GM12865 (cell line): ENCODE results near the gene TLX1.

Source experiments
- DNase-seq: peaks from one replicate; pipeline ENCODE4 v3.0.0; 2010; ENCODE audit warnings: low read depth
- H3K4me3 ChIP-seq: 2 replicates; pipeline ENCODE4 v1.5.1; 2011; ENCODE audit warnings: mild to moderate bottlenecking, low read depth, low read length, control low read depth
- TF ChIP-seq, protein P1 (sequence below): IDR thresholded peaks from 2 replicates; pipeline ENCODE4 v1.5.1; 2011; ENCODE audit warnings: low read length, control low read depth, low read depth, inconsistent platforms; ENCODE audit not compliant: insufficient read depth; ENCODE audit errors: missing control alignments

The TLX1 gene

DNA sequence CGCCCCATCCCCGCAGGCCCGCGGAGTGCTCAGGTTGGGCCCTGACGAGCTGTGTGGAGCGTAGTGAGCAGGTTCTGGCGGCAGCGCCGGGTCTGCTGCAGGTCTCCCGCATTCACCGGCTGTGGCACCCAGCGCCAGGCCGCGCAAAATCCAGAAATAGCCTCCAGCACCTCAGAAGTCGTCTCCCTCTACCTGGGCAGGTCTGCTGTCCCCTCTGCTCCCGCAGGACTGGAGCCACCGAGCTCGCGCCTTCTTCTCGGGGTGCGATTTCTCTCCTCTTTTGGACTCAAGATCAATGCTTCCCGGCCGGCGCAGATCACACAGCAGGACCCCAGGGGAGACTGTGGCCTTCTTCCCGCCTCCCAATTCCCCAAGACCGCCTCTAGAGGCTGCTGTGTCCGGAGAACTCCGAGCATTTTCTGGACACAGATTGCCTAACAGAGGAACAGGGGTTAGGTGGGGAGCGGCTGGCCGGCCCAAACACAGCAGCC lies 8.4 kb downstream of the TLX1 start:
- no peak for DNase-seq

DNA sequence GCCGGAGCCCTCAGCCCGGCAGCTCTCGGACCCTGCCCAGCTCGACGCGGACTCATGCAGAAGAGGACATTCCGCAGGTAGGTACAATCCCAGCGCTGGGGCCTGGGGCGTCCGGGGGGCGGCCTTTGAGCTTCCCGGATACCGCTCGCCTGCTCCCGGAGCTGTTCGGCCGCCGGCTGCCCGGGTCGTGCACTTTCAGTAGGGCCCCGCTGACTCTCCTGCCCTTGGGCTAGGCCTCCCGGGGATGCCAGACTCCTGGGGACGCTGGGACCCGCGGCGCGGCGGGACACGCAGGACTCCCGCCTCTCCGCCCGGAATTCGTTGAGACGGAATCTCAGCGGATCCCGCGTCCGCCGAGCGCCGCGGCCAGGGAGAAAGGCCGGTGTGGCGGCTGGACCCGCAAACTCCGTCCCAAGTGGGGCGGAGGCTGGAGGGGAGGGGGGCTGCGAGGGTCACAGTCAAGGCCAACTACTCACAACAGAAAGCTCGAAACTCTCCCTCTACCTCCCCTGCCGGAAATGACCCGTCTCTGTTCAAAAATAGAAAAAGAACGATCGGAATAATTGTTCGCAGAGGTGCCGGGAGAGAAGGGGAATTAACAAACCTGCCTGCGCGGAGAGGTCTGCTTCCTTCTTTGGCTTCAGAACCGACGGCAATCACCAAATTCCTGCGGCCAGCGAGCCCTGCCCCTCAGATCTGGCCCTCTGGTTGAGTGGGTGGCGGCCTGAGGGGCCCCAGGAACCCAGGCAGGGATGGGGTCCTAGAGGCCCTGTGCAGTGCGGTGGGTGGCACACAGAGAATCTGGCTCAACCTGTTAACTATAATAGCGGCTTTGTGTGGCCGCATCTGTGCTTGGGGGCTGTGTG lies 9.2 kb downstream of the TLX1 start:
- no peak overlapping the region for H3K4me3 ChIP-seq
- no peak for DNase-seq
- TF ChIP-seq, protein P1, sequence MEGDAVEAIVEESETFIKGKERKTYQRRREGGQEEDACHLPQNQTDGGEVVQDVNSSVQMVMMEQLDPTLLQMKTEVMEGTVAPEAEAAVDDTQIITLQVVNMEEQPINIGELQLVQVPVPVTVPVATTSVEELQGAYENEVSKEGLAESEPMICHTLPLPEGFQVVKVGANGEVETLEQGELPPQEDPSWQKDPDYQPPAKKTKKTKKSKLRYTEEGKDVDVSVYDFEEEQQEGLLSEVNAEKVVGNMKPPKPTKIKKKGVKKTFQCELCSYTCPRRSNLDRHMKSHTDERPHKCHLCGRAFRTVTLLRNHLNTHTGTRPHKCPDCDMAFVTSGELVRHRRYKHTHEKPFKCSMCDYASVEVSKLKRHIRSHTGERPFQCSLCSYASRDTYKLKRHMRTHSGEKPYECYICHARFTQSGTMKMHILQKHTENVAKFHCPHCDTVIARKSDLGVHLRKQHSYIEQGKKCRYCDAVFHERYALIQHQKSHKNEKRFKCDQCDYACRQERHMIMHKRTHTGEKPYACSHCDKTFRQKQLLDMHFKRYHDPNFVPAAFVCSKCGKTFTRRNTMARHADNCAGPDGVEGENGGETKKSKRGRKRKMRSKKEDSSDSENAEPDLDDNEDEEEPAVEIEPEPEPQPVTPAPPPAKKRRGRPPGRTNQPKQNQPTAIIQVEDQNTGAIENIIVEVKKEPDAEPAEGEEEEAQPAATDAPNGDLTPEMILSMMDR = no peak

More for the DNA sequence above, 8.4 kb downstream of the TLX1 start:
- TF ChIP-seq, protein P1 = no peak
- H3K4me3 ChIP-seq = no peak overlapping the region

DNA sequence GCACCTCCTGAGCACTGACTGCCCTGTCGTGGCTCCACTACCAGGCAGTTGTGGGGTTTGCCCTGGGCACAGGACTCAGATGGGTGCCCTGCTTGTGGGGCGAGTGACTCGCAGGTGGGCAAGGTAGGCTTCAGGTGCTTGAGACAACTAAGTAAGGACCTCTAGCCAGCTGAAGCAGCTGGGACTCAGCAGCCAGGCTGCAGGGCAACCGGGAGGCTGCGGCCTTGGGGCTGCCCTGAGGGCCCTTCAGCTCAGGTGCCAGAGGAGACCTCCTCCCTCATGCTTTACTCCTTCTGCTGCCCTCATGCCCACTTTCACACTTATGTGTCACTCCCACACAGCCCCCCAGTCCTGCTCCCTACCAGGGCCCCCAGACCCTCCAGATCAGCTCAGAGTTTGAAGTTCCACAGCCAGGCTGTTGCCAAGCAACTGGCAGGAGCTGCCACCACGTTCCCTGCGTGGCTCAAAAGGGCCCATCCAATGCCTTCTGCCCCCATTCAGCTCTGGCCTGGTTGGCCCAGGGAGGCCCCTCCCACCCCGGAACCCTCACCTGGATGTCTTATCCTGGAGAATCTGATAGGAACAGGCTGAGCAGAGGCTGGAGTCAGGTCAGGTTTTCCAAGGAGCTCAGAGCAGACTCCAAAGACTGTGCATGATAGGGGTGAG lies 10.0 kb downstream of the TLX1 start:
- TF ChIP-seq, protein P1 = no peak
- no peak for DNase-seq
- H3K4me3 ChIP-seq = no peak overlapping the region

DNA sequence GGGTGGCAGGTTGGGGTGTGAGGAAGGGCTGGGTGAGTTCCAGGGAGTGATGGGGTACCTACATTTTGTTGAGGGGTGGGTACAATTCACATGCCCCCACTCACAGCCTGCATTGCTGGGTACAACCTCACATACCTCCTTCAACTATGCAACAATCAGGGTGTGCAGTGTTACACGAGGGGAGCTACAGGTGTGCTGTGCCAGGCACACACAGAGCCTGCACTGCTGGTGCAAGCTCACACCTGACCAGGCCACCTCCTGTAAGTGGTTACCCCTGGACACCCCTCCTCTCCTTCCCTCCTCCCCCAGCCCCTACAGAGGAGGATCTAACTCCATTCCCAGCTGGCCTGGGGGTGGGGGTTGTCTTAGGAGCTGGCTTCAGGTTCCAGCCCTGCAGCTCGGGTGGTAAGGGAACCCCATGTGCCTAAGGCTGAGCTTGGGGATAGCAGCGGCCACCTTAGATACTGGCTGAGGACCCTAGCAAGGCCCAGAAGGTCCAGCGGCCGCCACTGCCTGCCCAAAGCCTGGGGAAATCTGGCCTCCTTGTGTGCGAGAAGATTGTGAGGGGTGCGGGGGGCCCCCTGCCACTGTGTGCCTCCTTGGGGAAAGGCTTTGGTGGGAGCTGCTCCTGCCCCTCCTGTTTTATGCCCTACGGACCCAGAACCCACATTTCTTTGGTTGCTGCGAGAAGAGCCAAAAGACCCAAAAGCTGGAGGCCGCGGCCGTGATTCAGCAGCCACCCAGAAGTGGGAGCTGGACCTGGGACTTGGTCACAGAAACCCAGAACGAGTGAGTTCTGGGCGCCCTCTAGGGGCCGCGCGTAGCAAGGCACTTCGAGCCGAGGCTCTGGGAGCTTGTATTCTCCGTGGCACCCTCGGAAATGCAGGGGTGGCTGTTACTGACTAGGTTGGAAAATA lies 10.8 kb downstream of the TLX1 start:
- TF ChIP-seq, protein P1 = peak; percentile 97
- DNase-seq = peak; percentile 83
- H3K4me3 ChIP-seq = no peak overlapping the region

DNA sequence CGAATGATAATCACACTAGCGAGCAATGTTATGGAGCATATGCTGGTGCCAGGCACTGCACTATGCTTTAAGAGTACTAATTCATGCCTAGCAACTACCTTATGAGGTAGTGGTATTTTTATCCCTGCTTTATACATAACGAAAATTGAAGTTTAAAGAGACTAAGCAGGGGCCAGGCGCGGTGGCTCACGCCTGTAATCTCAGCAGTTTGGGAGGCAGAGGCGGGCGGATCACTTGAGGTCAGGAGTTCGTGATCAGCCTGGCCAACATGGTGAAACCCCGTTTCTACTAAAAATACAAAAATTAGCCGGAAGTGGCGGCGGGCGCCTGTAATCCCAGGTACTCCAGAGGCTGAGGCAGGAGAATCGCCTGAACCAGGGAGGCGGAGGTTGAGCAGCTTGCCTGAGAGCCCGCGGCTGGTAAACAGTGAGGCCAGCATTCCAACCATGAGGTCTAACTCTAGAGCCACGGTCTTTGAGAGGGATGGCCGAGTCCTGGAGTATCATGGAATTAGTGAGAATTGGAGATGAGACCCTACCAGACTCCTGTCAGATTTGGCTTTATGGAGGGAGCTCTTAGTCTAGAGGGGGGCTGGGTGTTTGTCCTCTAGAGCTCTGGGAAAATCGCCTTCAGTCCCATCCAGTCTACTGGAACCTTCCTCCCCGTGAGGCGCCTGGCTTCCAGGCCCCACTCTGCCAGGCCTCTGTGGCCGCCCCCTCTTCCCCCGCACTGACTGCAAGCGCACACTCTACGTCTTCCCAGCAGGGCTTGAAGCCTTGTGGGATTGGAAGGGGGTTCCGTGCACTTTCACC lies 11.6 kb downstream of the TLX1 start:
- TF ChIP-seq, protein P1 = no peak
- no peak overlapping the region for H3K4me3 ChIP-seq
- no peak for DNase-seq

DNA sequence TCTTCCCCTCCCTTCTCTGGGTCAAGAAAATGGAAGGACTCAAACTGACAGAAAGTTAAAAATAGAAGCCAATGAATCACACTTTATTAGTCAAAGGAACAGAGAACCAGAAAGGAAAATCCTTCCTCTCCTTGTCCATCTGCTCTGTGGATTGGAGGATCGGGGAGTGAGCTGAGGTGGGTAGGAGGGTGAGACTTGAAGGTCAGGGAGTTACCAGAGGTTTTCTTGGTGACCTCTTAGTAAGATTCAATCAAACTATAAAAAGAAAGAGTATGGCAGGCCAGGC lies 12.2 kb downstream of the TLX1 start:
- TF ChIP-seq, protein P1 = no peak
- DNase-seq = no peak
- no peak overlapping the region for H3K4me3 ChIP-seq
